ENCODE data around the gene PCDH9. TPM values are rescaled to one million over a fixed set of nuclear protein-coding genes. Genes with fewer than 3 reads are reported as not detected.

PCDH9 gene
- total RNA-seq, 4 donors from 2014 or later, result 2.8 to 22.4 (median 12.9) TPM

- no peak for TF ChIP-seq POLR2A (IDR thresholded peaks at IDR 0.05)
- TF ChIP-seq, protein P1, sequence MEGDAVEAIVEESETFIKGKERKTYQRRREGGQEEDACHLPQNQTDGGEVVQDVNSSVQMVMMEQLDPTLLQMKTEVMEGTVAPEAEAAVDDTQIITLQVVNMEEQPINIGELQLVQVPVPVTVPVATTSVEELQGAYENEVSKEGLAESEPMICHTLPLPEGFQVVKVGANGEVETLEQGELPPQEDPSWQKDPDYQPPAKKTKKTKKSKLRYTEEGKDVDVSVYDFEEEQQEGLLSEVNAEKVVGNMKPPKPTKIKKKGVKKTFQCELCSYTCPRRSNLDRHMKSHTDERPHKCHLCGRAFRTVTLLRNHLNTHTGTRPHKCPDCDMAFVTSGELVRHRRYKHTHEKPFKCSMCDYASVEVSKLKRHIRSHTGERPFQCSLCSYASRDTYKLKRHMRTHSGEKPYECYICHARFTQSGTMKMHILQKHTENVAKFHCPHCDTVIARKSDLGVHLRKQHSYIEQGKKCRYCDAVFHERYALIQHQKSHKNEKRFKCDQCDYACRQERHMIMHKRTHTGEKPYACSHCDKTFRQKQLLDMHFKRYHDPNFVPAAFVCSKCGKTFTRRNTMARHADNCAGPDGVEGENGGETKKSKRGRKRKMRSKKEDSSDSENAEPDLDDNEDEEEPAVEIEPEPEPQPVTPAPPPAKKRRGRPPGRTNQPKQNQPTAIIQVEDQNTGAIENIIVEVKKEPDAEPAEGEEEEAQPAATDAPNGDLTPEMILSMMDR (IDR thresholded peaks at IDR 0.05), result no peak
- intact Hi-C loops (cut with DNase I), result no loop called here
- no peaks in the 10 kb centered on the region for H3K9me3 ChIP-seq
- no peaks in the 10 kb centered on the region for H3K36me3 ChIP-seq
- H3K4me3 ChIP-seq (replicated peaks in 1 of 3), result no peak overlapping the region
- H3K4me1 ChIP-seq, result no peaks in the 10 kb centered on the region
- no peaks in the 10 kb centered on the region for H3K27me3 ChIP-seq
- no peak overlapping the region for H3K27ac ChIP-seq
- no peak for DNase-seq
Measured at GRCh38 chr13:67125681-67126080, 104.5 kb downstream of the PCDH9 start.

DNA sequence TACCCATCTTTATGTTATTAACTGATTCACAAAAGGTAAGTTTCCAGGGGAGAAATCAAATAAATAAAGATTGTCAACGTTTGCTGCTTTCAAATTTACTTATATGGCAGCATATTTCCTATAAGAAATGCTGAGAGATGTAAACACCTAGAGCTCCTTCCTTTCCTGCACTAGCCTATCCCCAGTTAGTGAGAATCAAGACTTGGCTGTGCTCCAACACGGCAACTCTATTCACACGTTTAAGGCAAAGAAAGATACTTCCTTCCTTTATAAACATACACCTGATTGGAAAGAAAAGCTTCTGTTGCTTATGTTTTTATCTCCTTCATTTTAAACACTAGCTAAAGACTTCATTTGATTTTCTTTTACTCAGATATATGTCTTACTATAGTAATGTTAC, 107.0 kb downstream of the PCDH9 start:
- no peak overlapping the region for H3K27ac ChIP-seq
- no peak for DNase-seq
- H3K4me1 ChIP-seq, result no peaks in the 10 kb centered on the region
- no peaks in the 10 kb centered on the region for H3K36me3 ChIP-seq
- intact Hi-C loops (cut with DNase I), result no loop called here
- H3K27me3 ChIP-seq, result no peaks in the 10 kb centered on the region
- H3K9me3 ChIP-seq, result no peaks in the 10 kb centered on the region
- 14 to 20% methylated on average over 3 of the region's 3 CpGs for WGBS, 2 donors
- no peak overlapping the region for H3K4me3 ChIP-seq (replicated peaks in 1 of 3)
- TF ChIP-seq, protein P1 (IDR thresholded peaks at IDR 0.05), result no peak
- TF ChIP-seq POLR2A (IDR thresholded peaks at IDR 0.05), result no peak

DNA sequence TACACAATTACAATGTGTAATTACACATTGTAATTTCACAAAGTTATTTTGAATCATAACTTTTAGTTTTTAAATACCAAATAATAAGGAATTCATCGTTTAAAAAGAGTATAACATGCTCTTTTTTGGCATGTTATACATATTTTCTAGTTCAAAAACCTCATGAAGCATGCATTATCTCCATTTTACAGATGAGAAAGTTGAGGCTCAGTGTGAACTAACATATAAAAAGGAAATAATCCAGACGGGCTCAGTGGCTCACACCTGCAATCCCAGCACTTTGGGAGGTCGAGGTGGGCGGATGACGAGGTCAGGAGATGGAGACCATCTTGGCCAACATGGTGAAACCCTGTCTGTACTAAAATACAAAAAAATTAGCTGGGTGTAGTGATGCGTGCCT, 107.9 kb downstream of the PCDH9 start:
- H3K27me3 ChIP-seq, result no peaks in the 10 kb centered on the region
- intact Hi-C loops (cut with DNase I), result no loop called here
- DNase-seq, result no peak
- TF ChIP-seq, protein P1 (IDR thresholded peaks at IDR 0.05), result no peak
- TF ChIP-seq POLR2A (IDR thresholded peaks at IDR 0.05), result no peak
- no peaks in the 10 kb centered on the region for H3K4me1 ChIP-seq
- no peaks in the 10 kb centered on the region for H3K9me3 ChIP-seq
- no peak overlapping the region for H3K27ac ChIP-seq
- H3K36me3 ChIP-seq, result no peaks in the 10 kb centered on the region
- WGBS, 2 donors, result 61 to 79% methylated on average over 6 of the region's 6 CpGs
- no peak overlapping the region for H3K4me3 ChIP-seq (replicated peaks in 1 of 3)

DNA sequence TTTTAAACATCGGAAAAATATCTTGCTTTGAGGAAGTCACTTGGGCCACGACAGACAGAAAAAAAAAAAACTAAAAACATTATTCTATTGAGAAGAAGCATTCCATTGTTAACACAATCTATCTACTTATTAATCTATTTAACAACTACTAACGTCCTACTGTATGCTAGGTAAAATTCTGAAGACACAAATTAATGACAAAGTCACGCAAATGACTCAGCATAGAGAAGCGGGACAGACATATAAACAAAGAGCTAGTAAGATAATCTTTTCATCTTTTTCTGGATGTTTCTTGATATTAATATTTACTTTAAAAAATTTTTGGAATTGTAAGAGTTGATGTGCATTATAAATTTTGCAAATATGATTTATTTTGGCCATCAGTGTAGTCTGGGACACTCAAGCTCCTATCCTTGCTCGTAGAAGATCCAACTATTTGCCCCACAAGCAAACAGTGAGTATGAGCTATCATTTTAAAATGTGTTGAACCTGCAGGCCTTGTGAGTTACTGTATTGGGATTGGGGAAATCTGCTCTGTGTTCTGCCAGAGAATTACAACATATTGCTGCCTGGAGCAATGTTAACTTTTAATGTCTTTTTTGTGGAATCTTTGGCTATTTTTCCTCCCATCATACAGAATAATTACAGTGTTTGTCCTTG, 109.1 kb downstream of the PCDH9 start:
- no peaks in the 10 kb centered on the region for H3K36me3 ChIP-seq
- H3K27ac ChIP-seq, result no peak overlapping the region
- no peak for TF ChIP-seq POLR2A (IDR thresholded peaks at IDR 0.05)
- TF ChIP-seq, protein P1 (IDR thresholded peaks at IDR 0.05), result no peak
- H3K27me3 ChIP-seq, result no peaks in the 10 kb centered on the region
- 83 to 91% methylated on average over 6 of the region's 6 CpGs for WGBS, 2 donors
- no peaks in the 10 kb centered on the region for H3K9me3 ChIP-seq
- intact Hi-C loops (cut with DNase I), result no loop called here
- DNase-seq, result no peak
- no peaks in the 10 kb centered on the region for H3K4me1 ChIP-seq
- no peak overlapping the region for H3K4me3 ChIP-seq (replicated peaks in 1 of 3)

DNA sequence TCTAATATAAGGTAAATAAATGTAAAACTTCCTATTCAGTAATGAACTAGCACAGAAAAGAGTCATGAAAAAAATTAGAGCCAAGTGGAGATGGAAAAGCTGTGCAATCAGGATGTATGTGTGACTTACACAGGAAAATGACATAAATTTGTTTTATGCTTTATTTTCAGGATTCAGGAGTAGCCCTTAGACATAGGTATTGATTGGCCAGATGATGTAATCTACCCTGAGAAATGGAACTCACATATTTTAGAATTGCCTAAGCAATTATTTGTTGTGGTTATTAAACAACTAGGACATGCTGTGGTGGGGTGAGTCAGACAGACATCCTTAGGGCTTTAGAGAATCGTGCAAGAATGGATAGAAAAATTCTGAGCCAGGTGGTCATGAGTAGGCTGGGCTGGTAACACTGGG, 110.6 kb downstream of the PCDH9 start:
- 64 to 79% methylated on average over 1 of the region's 1 CpG for WGBS, 2 donors
- intact Hi-C loops (cut with DNase I), result no loop called here
- no peaks in the 10 kb centered on the region for H3K27me3 ChIP-seq
- no peaks in the 10 kb centered on the region for H3K9me3 ChIP-seq
- TF ChIP-seq POLR2A (IDR thresholded peaks at IDR 0.05), result no peak
- TF ChIP-seq, protein P1 (IDR thresholded peaks at IDR 0.05), result no peak
- no peak overlapping the region for H3K4me3 ChIP-seq (replicated peaks in 1 of 3)
- no peak overlapping the region for H3K27ac ChIP-seq
- no peaks in the 10 kb centered on the region for H3K36me3 ChIP-seq
- no peaks in the 10 kb centered on the region for H3K4me1 ChIP-seq
- no peak for DNase-seq

Data from thyroid gland (tissue), 4 donors.